ENCODE data around the gene ITGB5. TPM values are rescaled to one million over a fixed set of nuclear protein-coding genes. Genes with fewer than 3 reads are reported as not detected.
A peak's percentile ranks its signal among the peaks of the same experiment; 100 is the strongest.

ITGB5 gene
- polyA plus RNA-seq, 2 of the 4 experiments (the other 2 are of a cell fraction): 201 to 260 TPM

GRCh38 chr3:124730129-124730940 is 156.8 kb downstream of the ITGB5 start, which contains the start of gene UMPS:
Gene UMPS, plus strand, starts transcription at chr3:124730452. Its CDS starts 20 bp downstream, at chr3:124730472.
- H3K4me3 ChIP-seq: peak within 1 kb of the TSS; percentile 73
- ATAC-seq: peak; percentile 99 to 100
- CTCF ChIA-PET: interaction anchor here (1.2 to 2.0 kb wide), 7 partner anchors 11 to 171 kb away, joined by 3 to 7 read pairs (median 3); no protein-coding TSS in a partner anchor
- POLR2A ChIA-PET: interaction anchor here (0.5 to 2.0 kb wide), 9 partner anchors 10 to 171 kb away, joined by 3 to 8 read pairs (median 4); no protein-coding TSS in a partner anchor
- FAIRE-seq: no peak
- no peaks in the 10 kb centered on the region for H3K9me3 ChIP-seq
- H3K4me1 ChIP-seq: peaks cover 25% of the 10 kb centered on the region
- peak; percentile 79 to 86 for DNase-seq (ENCODE audit: low read depth in 1 of 2, low spot score in 1 of 2)
- peak within 1 kb of the TSS; percentile 80 to 94 for H3K27ac ChIP-seq
- peak within 1 kb of the TSS; percentile 84 for H3K4me2 ChIP-seq
- 1% methylated on average over 40 of the region's 44 CpGs for WGBS (ENCODE audit: missing lambda C conversion rate)
- TF ChIP-seq SREBF2 (IDR thresholded peaks at IDR 0.05) (no peak), GATA3 (IDR thresholded peaks at IDR 0.05; ENCODE audit: borderline replicate concordance) (no peak), PBX3 (IDR thresholded peaks at IDR 0.05) (no peak), HOXB13 (CRISPR knock-in tag; IDR thresholded peaks at IDR 0.05; ENCODE audit: low read depth) (no peak), MAX (IDR thresholded peaks at IDR 0.05) (peak; percentile 83), ZFP36 (IDR thresholded peaks at IDR 0.05; ENCODE audit: borderline replicate concordance, partially characterized antibody) (no peak), RNF2 (IDR thresholded peaks at IDR 0.05; ENCODE audit: borderline replicate concordance, low read depth) (no peak), TFCP2L1 (CRISPR knock-in tag; IDR thresholded peaks at IDR 0.05) (no peak), REST (IDR thresholded peaks at IDR 0.05) (no peak), RCOR1 (IDR thresholded peaks at IDR 0.05; ENCODE audit: low read depth, low read length) (no peak), EHMT2 (IDR thresholded peaks at IDR 0.05; ENCODE audit: low read depth) (no peak), ZC3H11A (IDR thresholded peaks at IDR 0.05) (no peak), CBX8 (IDR thresholded peaks at IDR 0.05) (no peak), EHF (CRISPR knock-in tag; IDR thresholded peaks at IDR 0.05) (no peak; the same call in 1 of the 2 replicates), E2F6 (IDR thresholded peaks at IDR 0.05; ENCODE audit: borderline replicate concordance, low read depth) (peak; percentile 83), RFX5 (IDR thresholded peaks at IDR 0.05) (no peak), KDM5A (IDR thresholded peaks at IDR 0.05) (peak; percentile 90), HOXB5 (CRISPR knock-in tag; IDR thresholded peaks at IDR 0.05) (no peak), JUNB (IDR thresholded peaks at IDR 0.05) (no peak), HMGXB4 (CRISPR knock-in tag; IDR thresholded peaks at IDR 0.05; ENCODE audit: borderline replicate concordance) (no peak), NFE2L2 (conservative IDR thresholded peaks at IDR 0.05; ENCODE audit: low read length) (no peak), CHD4 (IDR thresholded peaks at IDR 0.05; ENCODE audit: borderline replicate concordance) (no peak), CHD2 (IDR thresholded peaks at IDR 0.05; ENCODE audit: low read length, partially characterized antibody) (no peak), RAD21 (conservative IDR thresholded peaks at IDR 0.05 in 1 of 2, IDR thresholded peaks at IDR 0.05 in 1 of 2) (no peak), NPAS2 (CRISPR knock-in tag; IDR thresholded peaks at IDR 0.05; ENCODE audit: borderline replicate concordance) (no peak), ZSCAN20 (CRISPR knock-in tag; IDR thresholded peaks at IDR 0.05) (no peak), HDAC2 (IDR thresholded peaks at IDR 0.05) (no peak), BCL3 (IDR thresholded peaks at IDR 0.05) (peak; percentile 94), POLR2A (IDR thresholded peaks at IDR 0.05; ENCODE audit: low read length) (peak; percentile 91), ESRRA (IDR thresholded peaks at IDR 0.05; ENCODE audit: borderline replicate concordance, low read length) (no peak), RARB (CRISPR knock-in tag; IDR thresholded peaks at IDR 0.05) (no peak), POLR2AphosphoS2 (conservative IDR thresholded peaks at IDR 0.05; ENCODE audit: low read length) (no peak), MYC (IDR thresholded peaks at IDR 0.05; ENCODE audit: borderline replicate concordance, low read length) (peak; percentile 55)
